Astrocyte of the cerebellum (primary cell): ENCODE data around the gene WIPF3.

Experiments used
- DNase-seq: peaks from one replicate; pipeline ENCODE4 v3.0.0-alpha.2; 2011; ENCODE audit warnings: low read depth
- H3K4me3 ChIP-seq: 2 replicates; pipeline ENCODE4 v1.5.1; 2011; ENCODE audit warnings: mild to moderate bottlenecking, low read depth, low read length, moderate library complexity
- CTCF ChIP-seq: IDR thresholded peaks from 2 replicates; pipeline ENCODE4 v1.5.1; 2012; ENCODE audit warnings: low read length, low read depth, moderate library complexity, mild to moderate bottlenecking; ENCODE audit errors: missing control alignments
- in situ Hi-C: cut with HindIII; loops from 2 replicates; pipeline ENCODE4 v1.10.0; 2017; ENCODE audit warnings: low sequenced_read_pairs

WIPF3 gene

GRCh38 chr7:29948587-29948986 lies 142.3 kb downstream of the WIPF3 start:
- no peak for TF ChIP-seq CTCF
- no peak overlapping the region for H3K4me3 ChIP-seq
- no peak for DNase-seq
- in situ Hi-C loops: no loop called here

GRCh38 chr7:29950480-29950879 lies 144.2 kb downstream of the WIPF3 start:
- DNase-seq: no peak
- no peak for TF ChIP-seq CTCF
- in situ Hi-C loops: no loop called here

GRCh38 chr7:29951206-29951605 lies 144.9 kb downstream of the WIPF3 start:
- H3K4me3 ChIP-seq: no peak overlapping the region
- in situ Hi-C loops: no loop called here
- no peak for DNase-seq
- TF ChIP-seq CTCF: no peak

More at GRCh38 chr7:29950480-29950879, 144.2 kb downstream of the WIPF3 start:
- H3K4me3 ChIP-seq: no peak overlapping the region

- TF ChIP-seq CTCF: no peak
- in situ Hi-C loops: no loop called here
- no peak overlapping the region for H3K4me3 ChIP-seq
- no peak for DNase-seq
Observed at GRCh38 chr7:29953726-29954347, 147.5 kb downstream of the WIPF3 start.

- in situ Hi-C loops: no loop called here
- no peak for DNase-seq
- TF ChIP-seq CTCF: no peak
Observed at GRCh38 chr7:29955075-29955792, 148.9 kb downstream of the WIPF3 start.

GRCh38 chr7:29955799-29956486 lies 149.6 kb downstream of the WIPF3 start:
- no peak overlapping the region for H3K4me3 ChIP-seq
- in situ Hi-C loops: no loop called here
- DNase-seq: no peak
- no peak for TF ChIP-seq CTCF

More at GRCh38 chr7:29955075-29955792, 148.9 kb downstream of the WIPF3 start:
- no peak overlapping the region for H3K4me3 ChIP-seq
